Activated naive CD4-positive, alpha-beta T cell treated with anti-CD3 and anti-CD28 coated beads, Interleukin-2, amount 50 U/mL, for 72 hours (primary cell): ENCODE data around the gene SHROOM4. TPM values are rescaled to one million over a fixed set of nuclear protein-coding genes. Genes with fewer than 3 reads are reported as not detected.

ENCODE experiments used
- ATAC-seq, 2 donors: fragments of 150-1000 bp; cut with Tn5 transposase; 2 replicates each; pipeline ENCODE4 v1.10.0; 2021; ENCODE audit warnings: mild to moderate bottlenecking in 2 of 2, moderate library complexity in 2 of 2
- DNase-seq, 2 donors: peaks; one replicate each; pipeline ENCODE4 v3.0.0; 2021 to 2022; ENCODE audit warnings: low spot score in 2 of 2
- H3K27ac Mint-ChIP-seq, 2 donors: one replicate each; pipeline ENCODE4 v1.8.0; 2022; ENCODE audit warnings: mild to moderate bottlenecking in 2 of 2, mixed read lengths in 2 of 2
- H3K36me3 Mint-ChIP-seq, 2 donors: one replicate each; pipeline ENCODE4 v1.8.0; 2022; ENCODE audit warnings: mixed read lengths in 2 of 2
- H3K9me3 Mint-ChIP-seq, 2 donors: one replicate each; pipeline ENCODE4 v1.8.0; 2022; ENCODE audit warnings: mixed read lengths in 2 of 2
- total RNA-seq, 2 donors: library from RNA; stranded (reverse); gene quantifications; one replicate each; pipeline ENCODE4 v1.2.3, GENCODE V29; 2022

The SHROOM4 gene
- total RNA-seq, 2 donors from 2014 or later, result not detected

DNA sequence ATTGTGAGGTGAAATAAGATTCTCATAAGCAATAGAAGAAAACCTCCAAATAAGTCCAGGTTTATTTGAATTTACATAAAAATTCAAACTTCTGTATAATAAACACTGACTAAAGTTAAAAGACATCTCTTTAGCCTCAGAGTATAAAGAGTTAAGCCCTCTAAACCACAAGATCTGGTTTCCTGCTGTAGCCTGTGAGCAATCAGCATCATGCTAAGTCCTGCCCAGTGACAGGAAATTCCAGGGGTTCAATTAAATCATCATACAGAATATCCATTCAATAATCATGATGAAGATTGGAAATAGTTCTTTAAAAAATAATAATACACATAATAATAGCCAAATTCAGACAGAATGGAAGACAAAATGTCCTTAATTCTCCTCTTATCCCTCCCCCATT lies 204.2 kb downstream of the SHROOM4 start:
- H3K9me3 Mint-ChIP-seq, result no peaks in the 10 kb centered on the region
- no peak overlapping the region for H3K27ac Mint-ChIP-seq
- no peak for DNase-seq
- ATAC-seq, result no peak
- H3K36me3 Mint-ChIP-seq, result no peaks in the 10 kb centered on the region

- no peak overlapping the region for H3K27ac Mint-ChIP-seq
- DNase-seq, result no peak
- no peak for ATAC-seq
- no peaks in the 10 kb centered on the region for H3K36me3 Mint-ChIP-seq
- no peaks in the 10 kb centered on the region for H3K9me3 Mint-ChIP-seq
Observed at GRCh38 chrX:50606300-50606950, 207.6 kb downstream of the SHROOM4 start.

GRCh38 chrX:50596056-50596455 lies 217.9 kb downstream of the SHROOM4 start:
- no peak overlapping the region for H3K27ac Mint-ChIP-seq
- H3K36me3 Mint-ChIP-seq, result no peaks in the 10 kb centered on the region
- no peaks in the 10 kb centered on the region for H3K9me3 Mint-ChIP-seq
- ATAC-seq, result no peak
- no peak for DNase-seq

DNA sequence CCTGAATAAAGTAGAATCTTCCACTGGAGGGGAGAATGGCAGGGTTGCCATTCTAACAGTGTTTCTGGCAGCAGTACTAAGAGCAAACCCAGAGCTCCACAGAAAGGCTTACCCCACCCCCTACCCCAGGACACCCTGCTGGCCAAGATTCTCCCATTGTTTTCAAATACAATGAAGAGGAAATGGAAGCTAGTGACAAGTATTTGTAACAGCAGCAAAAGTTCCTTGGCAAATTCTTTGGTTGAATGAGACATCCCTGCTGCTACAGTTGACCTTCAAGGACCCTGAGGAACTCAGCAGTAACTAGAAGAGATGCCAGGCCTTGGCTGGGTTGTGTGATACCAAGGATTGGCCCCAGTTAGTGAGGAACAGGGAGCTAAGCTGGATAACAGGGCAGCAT lies 219.2 kb downstream of the SHROOM4 start:
- ATAC-seq, result no peak
- Mint-ChIP-seq H3K36me3 (no peaks in the 10 kb centered on the region), H3K27ac (no peak overlapping the region), H3K9me3 (no peaks in the 10 kb centered on the region)
- no peak for DNase-seq

DNA sequence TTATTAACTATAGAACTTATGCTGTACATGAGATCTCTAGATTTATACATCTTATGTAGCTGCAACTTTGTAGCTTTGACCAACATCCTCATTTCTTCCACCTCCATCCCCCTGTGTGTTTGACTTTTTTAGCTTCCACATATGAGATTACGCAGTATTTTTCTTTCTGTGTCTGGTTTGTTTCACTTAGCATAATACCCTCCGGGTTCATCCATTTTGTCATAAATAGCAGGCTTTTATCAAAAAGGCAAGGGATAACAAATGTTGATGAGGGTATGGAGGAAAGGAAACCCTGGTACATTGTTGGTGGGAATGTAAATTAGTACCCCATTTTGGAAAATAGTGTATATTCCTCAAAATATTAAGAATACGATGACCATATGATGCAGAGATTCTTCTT lies 227.0 kb downstream of the SHROOM4 start:
- DNase-seq, result no peak
- Mint-ChIP-seq H3K9me3 (no peaks in the 10 kb centered on the region), H3K27ac (no peak overlapping the region), H3K36me3 (no peaks in the 10 kb centered on the region)
- ATAC-seq, result no peak

DNA sequence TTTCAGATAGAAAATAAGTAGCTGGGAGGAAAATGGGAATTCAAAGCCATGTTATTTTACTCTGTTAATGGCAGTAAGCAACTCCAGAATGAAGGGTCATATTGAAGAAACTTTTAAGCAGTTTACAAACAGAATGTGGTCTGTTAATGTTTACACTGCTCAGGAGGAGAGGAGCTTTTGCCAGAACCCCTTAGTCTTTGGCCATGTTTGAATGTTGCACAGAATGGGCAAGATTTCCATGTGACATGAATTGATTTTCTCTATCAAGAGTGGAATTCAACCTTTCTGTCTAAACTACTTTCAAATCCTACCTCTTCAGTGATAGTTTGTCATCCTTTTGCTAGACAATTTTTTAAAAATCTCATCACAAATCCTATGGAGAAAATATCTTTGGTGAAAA lies 227.6 kb downstream of the SHROOM4 start:
- Mint-ChIP-seq H3K36me3 (no peaks in the 10 kb centered on the region), H3K27ac (no peak overlapping the region), H3K9me3 (no peaks in the 10 kb centered on the region)
- DNase-seq (no peak), ATAC-seq (no peak)

DNA sequence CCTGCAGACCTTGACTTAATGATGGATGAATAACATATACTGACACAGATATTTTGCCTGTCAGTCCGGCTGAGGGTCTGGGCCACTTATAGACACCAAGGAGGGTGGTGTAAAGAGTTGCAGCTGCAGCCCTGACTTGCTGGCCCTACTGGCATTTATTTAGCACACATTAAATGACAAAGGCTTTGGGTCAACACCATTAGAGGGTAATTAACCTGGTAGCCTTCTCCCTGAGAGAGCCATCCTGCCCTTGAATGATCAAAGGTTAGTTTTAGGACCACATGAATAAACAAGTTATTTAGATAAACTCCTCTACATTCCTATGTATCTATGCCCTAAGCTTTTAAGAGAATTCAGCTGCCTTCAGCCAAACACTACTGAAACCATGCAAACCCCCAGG lies 232.6 kb downstream of the SHROOM4 start:
- Mint-ChIP-seq H3K9me3 (no peaks in the 10 kb centered on the region), H3K27ac (no peak overlapping the region), H3K36me3 (no peaks in the 10 kb centered on the region)
- no peak for DNase-seq
- no peak for ATAC-seq

GRCh38 chrX:50579955-50580354 lies 234.0 kb downstream of the SHROOM4 start:
- Mint-ChIP-seq H3K36me3 (no peaks in the 10 kb centered on the region), H3K9me3 (no peaks in the 10 kb centered on the region), H3K27ac (no peak overlapping the region)
- DNase-seq, result peak in 1 of 2 donors; percentile 20
- peak in 1 of 2 donors; percentile 41 for ATAC-seq

- Mint-ChIP-seq H3K36me3 (no peaks in the 10 kb centered on the region), H3K27ac (no peak overlapping the region), H3K9me3 (no peaks in the 10 kb centered on the region)
- no peak for DNase-seq
- no peak for ATAC-seq
Observed at GRCh38 chrX:50577326-50577725, 236.7 kb downstream of the SHROOM4 start.

GRCh38 chrX:50567636-50568035 lies 246.4 kb downstream of the SHROOM4 start:
- H3K27ac Mint-ChIP-seq, result no peak overlapping the region
- DNase-seq, result no peak
- no peak for ATAC-seq
- H3K9me3 Mint-ChIP-seq, result peaks cover 4 to 5% of the 10 kb centered on the region in 2 donors
- no peaks in the 10 kb centered on the region for H3K36me3 Mint-ChIP-seq

DNA sequence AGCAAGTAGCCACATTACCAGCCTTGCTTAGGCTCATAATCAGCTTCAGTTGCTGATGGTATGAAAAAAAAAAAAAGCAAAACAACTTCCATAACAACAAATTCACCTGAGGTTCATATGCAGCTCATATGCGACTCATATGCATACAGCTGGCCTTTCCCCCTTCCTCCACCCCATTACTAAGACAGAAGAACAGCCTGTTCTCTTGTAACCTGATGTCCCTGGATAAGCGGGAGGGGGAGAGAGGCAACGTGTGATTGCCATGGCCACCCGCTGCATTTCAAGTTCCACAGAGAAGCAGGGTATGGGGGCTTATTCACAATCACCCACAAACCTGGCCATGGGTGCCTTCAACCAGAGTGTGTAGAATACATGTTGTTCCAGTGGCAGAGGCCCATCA lies 248.3 kb downstream of the SHROOM4 start:
- DNase-seq (no peak), ATAC-seq (no peak)
- no peak overlapping the region for H3K27ac Mint-ChIP-seq
- H3K9me3 Mint-ChIP-seq, result no peaks in the 10 kb centered on the region
- no peaks in the 10 kb centered on the region for H3K36me3 Mint-ChIP-seq

Other genes starting within 250 kb of the SHROOM4 start
- gene BMP15, start 96.5 kb upstream of the SHROOM4 start, total RNA-seq, result not detected